AG09319 (cell line): ENCODE data around the gene ST6GALNAC6.
"Not testable (repeated sequence)": the region's sequence is repeated elsewhere in the genome, so short reads cannot be mapped to it uniquely, and the experiment has no call there.

Experiments
- DNase-seq: peaks from one replicate; pipeline ENCODE4 v3.0.0-alpha.2; 2010; ENCODE audit warnings: low read depth; ENCODE audit errors: extremely low read depth
- TF ChIP-seq, protein P1 (sequence below): IDR thresholded peaks from 2 replicates; pipeline ENCODE4 v1.5.1; 2011; ENCODE audit warnings: low read depth, mild to moderate bottlenecking, inconsistent platforms, low read length, moderate library complexity

The ST6GALNAC6 gene

DNA sequence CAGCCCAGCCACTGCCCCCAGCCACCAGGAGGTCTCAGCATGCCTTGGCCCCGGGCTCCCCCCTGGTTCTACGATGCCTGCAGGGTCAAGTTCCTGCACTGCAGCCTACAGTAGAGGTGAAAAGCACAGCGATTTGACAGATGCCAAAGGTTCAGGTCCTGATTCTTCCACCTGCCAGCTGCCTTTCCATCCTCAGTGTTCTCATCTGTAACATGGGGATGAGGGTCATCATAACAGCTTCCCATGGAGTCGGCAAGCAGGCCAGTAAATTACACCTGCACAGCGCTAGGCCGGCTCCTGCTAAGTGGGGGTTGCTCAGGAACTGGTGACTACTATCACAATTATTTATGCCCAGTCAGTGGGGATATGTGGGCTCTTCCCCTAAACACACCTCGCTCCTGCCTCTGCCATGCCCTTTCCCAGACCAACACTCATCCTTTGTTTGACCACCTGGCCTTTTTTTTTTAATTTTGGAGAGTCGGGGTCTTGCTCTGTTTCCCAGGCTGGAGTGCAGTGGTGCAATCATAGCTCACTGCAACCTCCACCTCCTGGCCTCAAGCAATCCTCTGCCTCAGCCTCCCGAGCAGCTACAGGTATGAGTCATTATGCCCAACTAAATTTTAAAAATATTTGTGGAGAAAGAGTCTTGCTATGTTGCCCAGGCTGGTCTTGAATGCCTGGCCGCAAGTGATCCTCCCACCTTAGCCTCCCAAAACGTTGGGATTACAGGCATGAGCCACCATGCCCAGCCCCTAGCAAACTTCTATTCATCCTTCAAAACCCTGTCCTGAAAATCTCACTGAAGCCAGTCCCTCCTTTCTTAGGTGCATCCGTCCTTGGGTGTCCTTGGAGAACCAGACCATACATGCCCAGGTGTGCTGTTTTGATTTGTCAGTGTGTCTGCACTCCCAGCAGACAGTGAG is 51.3 kb downstream of the ST6GALNAC6 start:
- TF ChIP-seq, protein P1, sequence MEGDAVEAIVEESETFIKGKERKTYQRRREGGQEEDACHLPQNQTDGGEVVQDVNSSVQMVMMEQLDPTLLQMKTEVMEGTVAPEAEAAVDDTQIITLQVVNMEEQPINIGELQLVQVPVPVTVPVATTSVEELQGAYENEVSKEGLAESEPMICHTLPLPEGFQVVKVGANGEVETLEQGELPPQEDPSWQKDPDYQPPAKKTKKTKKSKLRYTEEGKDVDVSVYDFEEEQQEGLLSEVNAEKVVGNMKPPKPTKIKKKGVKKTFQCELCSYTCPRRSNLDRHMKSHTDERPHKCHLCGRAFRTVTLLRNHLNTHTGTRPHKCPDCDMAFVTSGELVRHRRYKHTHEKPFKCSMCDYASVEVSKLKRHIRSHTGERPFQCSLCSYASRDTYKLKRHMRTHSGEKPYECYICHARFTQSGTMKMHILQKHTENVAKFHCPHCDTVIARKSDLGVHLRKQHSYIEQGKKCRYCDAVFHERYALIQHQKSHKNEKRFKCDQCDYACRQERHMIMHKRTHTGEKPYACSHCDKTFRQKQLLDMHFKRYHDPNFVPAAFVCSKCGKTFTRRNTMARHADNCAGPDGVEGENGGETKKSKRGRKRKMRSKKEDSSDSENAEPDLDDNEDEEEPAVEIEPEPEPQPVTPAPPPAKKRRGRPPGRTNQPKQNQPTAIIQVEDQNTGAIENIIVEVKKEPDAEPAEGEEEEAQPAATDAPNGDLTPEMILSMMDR, result no peak
- DNase-seq, result no peak

DNA sequence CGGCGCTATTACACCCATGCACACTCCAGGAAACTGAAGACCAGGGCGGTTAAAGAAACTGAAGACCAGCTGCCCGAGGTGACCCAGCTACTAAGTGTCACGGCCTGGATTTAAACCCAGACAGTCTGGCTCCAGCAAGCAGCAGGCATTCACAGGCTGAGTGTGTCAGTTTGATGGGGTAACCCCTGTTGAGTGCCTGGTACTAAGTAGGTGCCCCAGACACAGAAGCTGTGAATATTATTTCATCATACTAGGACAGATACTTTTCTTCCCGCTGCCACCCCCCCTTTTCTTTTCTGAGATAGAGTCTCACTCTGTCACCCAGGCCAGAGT is 52.3 kb downstream of the ST6GALNAC6 start:
- DNase-seq, result no peak
- TF ChIP-seq, protein P1, result no peak

DNA sequence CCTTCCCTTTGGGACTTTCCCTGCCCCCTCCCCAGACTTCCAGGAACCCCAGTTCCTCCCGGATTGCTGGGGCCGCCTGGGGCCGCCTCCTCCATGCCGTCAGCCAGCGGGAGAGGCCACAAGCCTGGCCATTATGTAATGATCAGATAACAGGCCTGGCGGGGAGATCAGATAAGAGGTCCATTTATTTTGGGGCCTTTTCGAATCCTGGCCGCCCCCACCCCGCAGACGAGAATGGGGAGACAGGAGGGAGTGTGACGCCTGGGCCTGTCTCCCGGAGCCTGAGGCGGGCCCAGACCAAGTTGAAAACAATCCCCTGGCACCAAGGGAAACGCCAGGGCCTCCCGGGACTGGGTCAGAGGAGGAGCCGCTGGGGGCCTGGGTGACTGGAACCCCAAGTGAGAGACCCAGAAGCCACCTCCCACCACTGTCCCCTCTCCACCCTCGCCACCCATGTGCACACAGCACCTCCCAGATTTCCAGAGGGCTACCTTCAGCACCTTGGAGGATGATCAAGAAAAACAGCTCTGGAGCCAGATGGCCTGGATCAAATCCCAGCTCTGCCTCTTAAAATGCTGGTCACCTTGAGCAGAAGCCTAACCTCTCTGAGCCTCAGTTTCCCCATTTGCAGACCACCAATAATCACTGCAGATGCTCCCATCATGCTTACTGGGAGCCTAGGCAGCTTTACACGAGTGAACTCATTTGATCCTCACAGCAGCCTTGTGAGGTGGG is 52.8 kb downstream of the ST6GALNAC6 start:
- TF ChIP-seq, protein P1, result no peak
- DNase-seq, result no peak

DNA sequence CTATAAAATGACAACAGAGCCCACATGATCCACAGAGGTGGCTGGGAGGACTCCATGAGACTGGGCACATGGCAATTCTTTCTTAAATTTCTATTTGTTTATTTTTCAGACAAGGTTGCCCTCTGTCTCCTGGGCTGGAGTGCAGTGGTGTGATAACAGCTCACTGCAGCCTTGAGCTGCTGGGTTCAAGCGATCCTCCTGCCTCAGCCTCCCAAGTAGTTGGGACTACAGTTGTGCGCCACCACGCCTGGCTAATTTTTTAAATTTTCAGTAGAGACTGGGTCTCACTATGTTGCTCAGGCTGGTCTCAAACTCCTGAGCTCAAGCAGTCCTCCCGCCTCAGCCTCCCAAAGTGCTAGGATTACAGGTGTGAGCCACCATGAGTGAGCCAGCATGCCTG is 53.8 kb downstream of the ST6GALNAC6 start:
- not testable (repeated sequence) for DNase-seq

DNA sequence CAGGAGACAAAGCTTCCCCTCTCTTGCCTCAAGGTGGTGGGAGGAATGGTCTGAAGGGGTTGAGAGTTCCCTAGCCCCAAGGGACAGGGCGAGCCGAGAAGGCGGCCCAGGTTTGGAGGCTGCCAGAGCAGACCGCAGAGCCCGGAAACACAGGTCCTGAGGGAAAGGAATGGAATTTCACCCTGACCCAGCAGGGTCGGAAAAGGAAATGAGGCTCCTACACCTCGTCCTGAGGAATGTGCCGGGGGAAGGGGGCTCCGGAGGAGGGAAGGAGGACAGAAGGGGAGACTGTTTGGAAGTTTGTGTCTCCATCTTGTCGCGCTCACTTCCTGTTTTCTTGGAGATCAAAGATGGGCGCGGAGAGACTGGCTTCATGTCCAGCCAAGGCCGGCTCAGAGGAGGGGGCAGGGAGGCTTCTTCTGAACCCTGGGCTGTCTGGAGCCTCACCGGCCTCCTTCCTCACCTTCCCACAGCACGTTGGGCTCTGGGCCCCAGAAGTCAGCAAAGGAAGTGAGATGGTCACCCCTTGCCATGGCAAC is 54.5 kb downstream of the ST6GALNAC6 start:
- TF ChIP-seq, protein P1, result no peak
- DNase-seq, result no peak

DNA sequence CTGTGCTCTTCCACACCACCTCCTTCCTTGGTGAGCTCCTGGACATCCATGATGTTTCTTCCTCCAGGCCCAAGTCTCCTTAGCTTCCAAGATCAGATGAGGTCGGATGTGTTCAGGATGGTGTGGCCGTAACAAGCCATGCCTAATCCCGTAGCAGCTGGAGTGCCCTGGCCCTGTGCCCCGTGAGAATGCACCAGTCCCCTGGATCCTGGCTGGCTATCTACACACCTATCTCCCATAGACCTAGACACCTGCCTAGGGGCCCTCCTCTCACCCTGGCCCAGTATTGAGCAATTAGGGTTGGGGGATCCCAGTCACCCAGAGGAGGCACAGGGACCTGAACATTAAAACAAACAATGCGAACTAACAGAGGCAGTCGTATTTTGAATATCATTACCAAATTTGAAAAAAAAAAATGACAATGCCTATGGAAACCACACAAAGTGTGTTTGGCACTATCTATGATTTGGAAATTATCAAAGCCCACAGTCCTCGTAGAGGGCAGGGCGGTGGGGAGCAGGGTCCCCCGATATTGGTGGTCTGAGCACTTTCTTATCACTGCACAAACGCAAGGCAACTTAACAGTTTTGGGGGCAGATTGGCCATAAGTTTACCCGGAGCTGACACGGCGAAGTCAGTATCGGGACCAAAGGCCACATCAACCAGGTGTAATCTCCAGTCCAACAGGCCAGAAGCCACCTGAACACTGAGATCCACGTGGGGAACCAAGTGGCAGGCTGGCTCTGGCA is 58.1 kb downstream of the ST6GALNAC6 start:
- TF ChIP-seq, protein P1, result no peak
- DNase-seq, result no peak

DNA sequence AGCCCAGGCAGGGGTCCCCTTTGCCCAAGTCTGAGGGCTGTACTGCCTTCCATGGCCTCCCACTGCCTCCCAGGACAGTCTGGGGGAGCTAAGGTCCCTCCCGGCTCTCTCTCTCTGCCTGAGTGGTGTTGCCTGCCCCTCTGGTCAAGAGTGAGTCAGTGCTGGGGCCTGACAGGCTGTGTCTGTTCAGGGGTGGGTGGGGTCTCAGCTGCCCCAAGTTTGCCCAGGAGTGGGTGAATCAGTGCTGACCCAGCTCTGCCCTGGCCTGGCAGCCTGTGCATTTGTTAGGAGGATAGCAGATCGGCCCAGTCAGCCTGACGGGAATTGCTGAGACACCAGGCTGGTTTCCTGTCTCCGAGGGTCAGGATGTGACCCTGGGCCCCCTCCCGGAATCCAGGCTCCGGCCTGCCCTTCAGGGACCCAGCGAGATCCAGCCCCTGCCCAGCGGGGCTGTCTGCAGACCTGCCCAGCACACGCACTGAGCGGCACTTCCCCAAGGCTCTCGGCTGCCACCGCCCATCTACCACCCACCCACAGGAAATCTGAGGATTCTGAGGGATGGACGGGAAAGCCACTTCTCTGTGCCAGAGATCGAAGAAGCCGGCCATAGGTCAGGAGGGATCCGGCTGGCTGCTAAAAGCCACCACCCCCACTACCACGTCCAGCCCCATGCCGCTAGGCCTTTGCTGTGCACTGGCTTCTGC is 60.9 kb downstream of the ST6GALNAC6 start:
- peak; percentile 86 for DNase-seq
- TF ChIP-seq, protein P1, result no peak; the same call in 1 of the 2 replicates
